ENCODE measurements around the gene FAM222B.
"Not testable (repeated sequence)": the region's sequence is repeated elsewhere in the genome, so short reads cannot be mapped to it uniquely, and the experiment has no call there.

Gene FAM222B

DNA sequence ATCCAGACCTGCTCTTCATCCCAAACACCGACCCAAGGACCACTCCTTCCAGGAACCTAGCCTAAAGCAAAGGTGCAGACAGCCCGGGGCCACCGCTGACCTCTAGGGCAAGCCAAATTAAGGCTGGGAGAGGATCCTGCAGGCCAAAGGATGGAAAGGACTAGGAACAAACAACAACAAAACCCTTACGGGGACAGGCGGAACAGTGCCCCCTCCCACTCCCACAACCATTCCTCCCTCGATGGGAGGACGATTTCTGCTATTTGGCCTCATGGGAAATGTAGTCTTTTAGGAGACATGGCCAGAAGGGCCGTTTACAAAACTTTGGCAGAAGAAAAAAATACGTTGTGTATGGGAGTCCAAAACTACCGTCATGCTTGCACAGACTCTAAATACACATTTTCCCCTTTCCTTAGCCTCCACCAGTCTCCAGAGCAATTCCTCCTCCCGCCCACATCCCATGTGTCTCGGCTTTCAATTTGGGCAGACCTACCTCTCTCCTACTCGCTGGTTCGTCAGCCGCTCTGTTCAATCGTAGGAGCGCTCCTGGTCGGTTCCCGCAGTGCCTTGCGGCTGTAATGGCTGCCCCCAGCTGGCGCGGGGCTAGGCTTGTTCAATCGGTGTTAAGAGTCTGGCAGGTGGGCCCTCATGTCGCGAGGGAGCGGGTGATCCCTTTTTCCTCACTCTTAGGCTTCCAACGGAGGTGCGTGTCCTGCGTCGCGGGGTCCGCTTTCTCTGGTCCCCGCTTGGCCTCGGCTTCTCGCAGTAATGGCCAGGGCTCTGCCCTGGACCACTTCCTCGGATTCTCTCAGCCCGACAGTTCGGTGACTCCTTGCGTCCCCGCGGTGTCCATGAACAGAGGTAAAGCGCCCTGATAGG, 12.1 kb upstream of the FAM222B start, which contains the start of gene ERAL1:
Gene ERAL1, plus strand, starts transcription at position 560 of the 879 bp plus-strand sequence. Its CDS starts 19 bp downstream, at position 579.
- Histone ChIP-seq H3K4me1 (ENCODE audit: insufficient read depth, low read length) (peaks cover 10% of the 10 kb centered on the region), H3K4me3 (ENCODE audit: low read depth in 1 of 2, low read length in 2 of 2) (peak within 1 kb of the TSS; percentile 66 to 73), H3K9me3 (ENCODE audit: low read length) (no peaks in the 10 kb centered on the region), H3K36me3 (ENCODE audit: insufficient read depth, low read length) (peaks cover 22% of the 10 kb centered on the region), H3K9ac (ENCODE audit: low read length) (peak within 1 kb of the TSS; percentile 69), H3K27me3 (ENCODE audit: control insufficient read depth in 1 of 2, insufficient read depth in 2 of 2, low read length in 2 of 2) (no peaks in the 10 kb centered on the region), H3K27ac (ENCODE audit: low read depth, low read length) (peak within 1 kb of the TSS; percentile 74)

DNA sequence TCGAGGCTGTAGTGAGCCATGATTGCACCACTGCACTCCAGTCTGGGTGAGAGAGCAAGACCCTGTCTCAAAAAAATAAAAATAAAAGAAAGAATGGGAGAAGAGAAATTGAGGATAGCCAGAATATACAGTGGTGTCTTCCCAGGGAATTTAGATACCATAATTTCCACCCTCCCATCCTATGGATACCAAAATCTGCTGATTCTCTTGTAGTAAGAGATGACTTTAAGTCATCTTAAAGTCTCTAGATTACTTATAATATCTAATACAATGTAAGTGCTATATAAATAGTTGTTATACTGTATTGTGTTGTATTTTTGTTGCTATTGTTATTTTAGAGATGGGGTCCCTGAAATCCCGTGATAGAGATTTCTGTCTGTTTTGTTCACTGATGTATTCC, 10.7 kb upstream of the FAM222B start:
- Histone ChIP-seq H3K4me1 (ENCODE audit: insufficient read depth, low read length) (peaks cover 10% of the 10 kb centered on the region), H3K9ac (ENCODE audit: low read length) (no peak overlapping the region), H3K9me3 (ENCODE audit: low read length) (no peaks in the 10 kb centered on the region), H3K27me3 (ENCODE audit: control insufficient read depth in 1 of 2, insufficient read depth in 2 of 2, low read length in 2 of 2) (no peaks in the 10 kb centered on the region), H3K27ac (ENCODE audit: low read depth, low read length) (no peak overlapping the region), H3K4me3 (ENCODE audit: low read depth in 1 of 2, low read length in 2 of 2) (no peak overlapping the region), H3K36me3 (ENCODE audit: insufficient read depth, low read length) (peaks cover 12% of the 10 kb centered on the region)

- no peaks in the 10 kb centered on the region for H3K36me3 ChIP-seq (ENCODE audit: insufficient read depth, low read length)
- no peaks in the 10 kb centered on the region for H3K27me3 ChIP-seq (ENCODE audit: control insufficient read depth in 1 of 2, insufficient read depth in 2 of 2, low read length in 2 of 2)
- H3K27ac ChIP-seq (ENCODE audit: low read depth, low read length), result no peak overlapping the region
- H3K4me3 ChIP-seq (ENCODE audit: low read depth in 1 of 2, low read length in 2 of 2), result no peak overlapping the region
- H3K9me3 ChIP-seq (ENCODE audit: low read length), result no peaks in the 10 kb centered on the region
- H3K9ac ChIP-seq (ENCODE audit: low read length), result no peak overlapping the region
- H3K4me1 ChIP-seq (ENCODE audit: insufficient read depth, low read length), result peaks cover 2% of the 10 kb centered on the region
These were observed 6.7 kb upstream of the FAM222B start for GRCh38 chr17:28849281-28849680.

GRCh38 chr17:28848667-28849066, 6.1 kb upstream of the FAM222B start:
- not testable (repeated sequence) for H3K4me1 ChIP-seq (ENCODE audit: insufficient read depth, low read length); H3K4me3 ChIP-seq (ENCODE audit: low read depth in 1 of 2, low read length in 2 of 2); H3K27ac ChIP-seq (ENCODE audit: low read depth, low read length); H3K9me3 ChIP-seq (ENCODE audit: low read length); H3K9ac ChIP-seq (ENCODE audit: low read length); H3K27me3 ChIP-seq (ENCODE audit: control insufficient read depth in 1 of 2, insufficient read depth in 2 of 2, low read length in 2 of 2); H3K36me3 ChIP-seq (ENCODE audit: insufficient read depth, low read length)

DNA sequence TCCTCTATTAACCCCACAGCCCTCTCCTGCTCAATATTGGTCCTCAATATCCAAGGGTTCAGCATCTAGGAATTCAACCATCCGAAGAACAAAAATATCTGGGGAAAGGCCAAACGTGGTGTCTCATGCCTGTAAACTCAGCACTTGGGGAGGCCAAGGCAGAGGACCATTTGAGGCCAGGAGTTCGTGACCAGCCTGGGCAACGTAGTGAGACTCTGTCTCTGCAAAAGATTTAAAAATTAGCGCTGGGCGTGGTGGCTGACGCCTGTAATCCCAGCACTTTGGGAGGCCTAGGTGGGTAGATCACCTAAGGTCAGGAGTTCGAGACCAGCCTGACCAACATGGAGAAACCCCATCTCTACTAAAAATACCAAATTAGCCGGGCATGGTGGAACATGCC, 4.1 kb upstream of the FAM222B start:
- H3K27ac ChIP-seq (ENCODE audit: low read depth, low read length); H3K27me3 ChIP-seq (ENCODE audit: control insufficient read depth in 1 of 2, insufficient read depth in 2 of 2, low read length in 2 of 2); H3K36me3 ChIP-seq (ENCODE audit: insufficient read depth, low read length); H3K4me1 ChIP-seq (ENCODE audit: insufficient read depth, low read length); H3K9me3 ChIP-seq (ENCODE audit: low read length); H3K9ac ChIP-seq (ENCODE audit: low read length); H3K4me3 ChIP-seq (ENCODE audit: low read depth in 1 of 2, low read length in 2 of 2): not testable (repeated sequence)

DNA sequence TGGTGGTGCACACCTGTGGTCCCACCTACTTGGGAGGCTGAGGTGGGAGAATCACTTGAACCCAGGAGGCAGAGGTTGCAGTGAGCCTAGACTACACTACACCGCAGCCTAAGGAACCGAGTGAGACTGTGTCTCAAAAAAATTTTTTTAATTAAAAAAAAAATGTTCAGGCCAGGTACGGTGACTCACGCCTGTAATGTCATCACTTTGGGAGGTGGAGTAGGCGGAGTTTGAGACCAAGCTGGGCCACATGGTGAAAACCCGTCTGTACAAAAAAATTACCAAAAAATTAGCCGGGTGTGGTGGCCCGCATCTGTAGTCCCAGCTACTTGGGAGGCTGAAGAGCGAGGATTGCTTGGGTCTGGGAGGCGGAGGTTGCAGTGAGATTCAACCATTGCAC, 3.6 kb upstream of the FAM222B start:
- no peak overlapping the region for H3K9ac ChIP-seq (ENCODE audit: low read length)

GRCh38 chr17:28843816-28844148, 1.2 kb upstream of the FAM222B start:
- H3K4me3 ChIP-seq (ENCODE audit: low read depth in 1 of 2, low read length in 2 of 2), result no peak overlapping the region
- H3K4me1 ChIP-seq (ENCODE audit: insufficient read depth, low read length), result peaks cover 4% of the 10 kb centered on the region
- H3K9ac ChIP-seq (ENCODE audit: low read length), result no peak overlapping the region
- no peaks in the 10 kb centered on the region for H3K27me3 ChIP-seq (ENCODE audit: control insufficient read depth in 1 of 2, insufficient read depth in 2 of 2, low read length in 2 of 2)
- H3K27ac ChIP-seq (ENCODE audit: low read depth, low read length), result no peak overlapping the region
- no peaks in the 10 kb centered on the region for H3K9me3 ChIP-seq (ENCODE audit: low read length)
- no peaks in the 10 kb centered on the region for H3K36me3 ChIP-seq (ENCODE audit: insufficient read depth, low read length)

More for the DNA sequence above, 3.6 kb upstream of the FAM222B start:
- H3K36me3 ChIP-seq (ENCODE audit: insufficient read depth, low read length), result no peaks in the 10 kb centered on the region
- H3K27me3 ChIP-seq (ENCODE audit: control insufficient read depth in 1 of 2, insufficient read depth in 2 of 2, low read length in 2 of 2), result no peaks in the 10 kb centered on the region
- H3K9me3 ChIP-seq (ENCODE audit: low read length), result no peaks in the 10 kb centered on the region
- H3K4me1 ChIP-seq (ENCODE audit: insufficient read depth, low read length), result peaks cover 4% of the 10 kb centered on the region
- no peak overlapping the region for H3K4me3 ChIP-seq (ENCODE audit: low read depth in 1 of 2, low read length in 2 of 2)
- no peak overlapping the region for H3K27ac ChIP-seq (ENCODE audit: low read depth, low read length)

- H3K27ac ChIP-seq (ENCODE audit: low read depth, low read length), result no peak overlapping the region
- H3K4me1 ChIP-seq (ENCODE audit: insufficient read depth, low read length), result peaks cover 4% of the 10 kb centered on the region
- peak overlapping the region; percentile 64 for H3K9ac ChIP-seq (ENCODE audit: low read length)
These were observed 699 bp downstream of the FAM222B start for GRCh38 chr17:28841901-28842281.

DNA sequence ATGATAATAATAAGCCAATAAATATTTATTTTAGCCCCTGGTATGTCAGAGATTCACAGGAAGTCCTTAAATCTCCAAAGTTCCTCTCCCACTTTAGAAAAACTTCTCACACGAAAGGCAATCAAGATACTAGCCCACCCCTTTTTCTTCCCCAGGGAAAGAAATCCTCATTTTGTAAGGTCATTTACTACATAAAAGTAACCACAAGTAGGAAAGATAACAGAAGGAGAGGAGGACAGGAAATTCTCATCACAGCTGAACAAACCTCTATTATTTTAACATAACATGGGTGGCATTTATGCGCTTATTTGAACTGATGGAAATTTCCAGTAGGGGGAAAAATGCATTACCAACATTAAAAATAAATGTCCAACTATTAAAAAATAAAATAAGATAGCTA, 3.4 kb downstream of the FAM222B start:
- H3K36me3 ChIP-seq (ENCODE audit: insufficient read depth, low read length), result no peaks in the 10 kb centered on the region
- H3K4me3 ChIP-seq (ENCODE audit: low read depth in 1 of 2, low read length in 2 of 2), result no peak overlapping the region
- H3K9ac ChIP-seq (ENCODE audit: low read length), result no peak overlapping the region
- H3K4me1 ChIP-seq (ENCODE audit: insufficient read depth, low read length), result peaks cover 4% of the 10 kb centered on the region
- no peaks in the 10 kb centered on the region for H3K9me3 ChIP-seq (ENCODE audit: low read length)
- no peak overlapping the region for H3K27ac ChIP-seq (ENCODE audit: low read depth, low read length)
- no peaks in the 10 kb centered on the region for H3K27me3 ChIP-seq (ENCODE audit: control insufficient read depth in 1 of 2, insufficient read depth in 2 of 2, low read length in 2 of 2)

More at GRCh38 chr17:28841901-28842281, 699 bp downstream of the FAM222B start:
- no peaks in the 10 kb centered on the region for H3K27me3 ChIP-seq (ENCODE audit: control insufficient read depth in 1 of 2, insufficient read depth in 2 of 2, low read length in 2 of 2)
- no peaks in the 10 kb centered on the region for H3K36me3 ChIP-seq (ENCODE audit: insufficient read depth, low read length)
- H3K4me3 ChIP-seq (ENCODE audit: low read depth in 1 of 2, low read length in 2 of 2), result peak overlapping the region; percentile 35 to 84
- no peaks in the 10 kb centered on the region for H3K9me3 ChIP-seq (ENCODE audit: low read length)

DNA sequence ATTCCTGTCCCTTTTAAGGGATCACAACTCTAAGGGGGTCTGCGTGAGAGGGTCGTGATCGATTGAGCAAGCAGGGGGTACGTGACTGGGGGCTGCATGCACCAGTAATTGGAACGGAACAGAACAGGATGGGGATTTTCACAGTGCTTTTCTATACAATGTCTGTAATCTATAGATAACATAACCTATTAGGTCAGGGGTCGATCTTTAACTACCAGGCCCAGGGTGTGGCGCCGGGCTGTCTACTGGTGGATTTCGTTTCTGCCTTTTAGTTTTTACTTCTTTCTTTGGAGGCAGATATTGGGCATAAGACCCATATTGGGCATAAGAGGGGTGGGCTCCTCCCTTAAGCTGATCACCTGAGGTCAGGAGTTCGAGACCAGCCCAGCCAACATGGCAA, 6.0 kb downstream of the FAM222B start:
- H3K4me1 ChIP-seq (ENCODE audit: insufficient read depth, low read length); H3K9me3 ChIP-seq (ENCODE audit: low read length); H3K27me3 ChIP-seq (ENCODE audit: control insufficient read depth in 1 of 2, insufficient read depth in 2 of 2, low read length in 2 of 2); H3K36me3 ChIP-seq (ENCODE audit: insufficient read depth, low read length); H3K4me3 ChIP-seq (ENCODE audit: low read depth in 1 of 2, low read length in 2 of 2); H3K9ac ChIP-seq (ENCODE audit: low read length); H3K27ac ChIP-seq (ENCODE audit: low read depth, low read length): not testable (repeated sequence)

DNA sequence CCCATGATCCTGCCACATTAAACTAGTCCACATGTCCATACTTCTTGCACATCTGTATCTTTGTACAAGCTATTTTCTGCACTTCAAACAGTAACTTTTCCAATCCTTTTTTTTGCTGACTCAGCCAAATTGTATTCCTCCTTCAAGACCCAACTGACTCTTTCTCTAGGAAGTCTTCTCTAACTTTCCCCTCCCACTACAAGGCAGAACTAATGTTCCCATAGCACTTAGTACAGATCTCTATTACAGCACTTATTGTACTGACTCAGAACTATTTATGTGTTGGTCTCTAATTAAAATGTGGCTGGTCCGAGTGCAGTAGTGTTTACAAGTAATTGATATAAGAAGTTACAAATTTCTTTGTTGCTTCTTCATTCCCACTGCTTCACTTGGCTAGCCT, 8.2 kb downstream of the FAM222B start:
- Histone ChIP-seq H3K4me3 (ENCODE audit: low read depth in 1 of 2, low read length in 2 of 2) (no peak overlapping the region), H3K9ac (ENCODE audit: low read length) (no peak overlapping the region), H3K27me3 (ENCODE audit: control insufficient read depth in 1 of 2, insufficient read depth in 2 of 2, low read length in 2 of 2) (no peaks in the 10 kb centered on the region), H3K4me1 (ENCODE audit: insufficient read depth, low read length) (no peaks in the 10 kb centered on the region), H3K36me3 (ENCODE audit: insufficient read depth, low read length) (no peaks in the 10 kb centered on the region), H3K9me3 (ENCODE audit: low read length) (no peaks in the 10 kb centered on the region), H3K27ac (ENCODE audit: low read depth, low read length) (no peak overlapping the region)
